HG03135 (cell line): Measurements from ENCODE around the gene SMG9.

Experiments used
- ATAC-seq: cut with Tn5 transposase; IDR thresholded peaks from one replicate; pipeline ENCODE4 v1.9.1; 2021; ENCODE audit warnings: mild to moderate bottlenecking, moderate library complexity; ENCODE audit not compliant: unreplicated experiment

Gene SMG9

DNA sequence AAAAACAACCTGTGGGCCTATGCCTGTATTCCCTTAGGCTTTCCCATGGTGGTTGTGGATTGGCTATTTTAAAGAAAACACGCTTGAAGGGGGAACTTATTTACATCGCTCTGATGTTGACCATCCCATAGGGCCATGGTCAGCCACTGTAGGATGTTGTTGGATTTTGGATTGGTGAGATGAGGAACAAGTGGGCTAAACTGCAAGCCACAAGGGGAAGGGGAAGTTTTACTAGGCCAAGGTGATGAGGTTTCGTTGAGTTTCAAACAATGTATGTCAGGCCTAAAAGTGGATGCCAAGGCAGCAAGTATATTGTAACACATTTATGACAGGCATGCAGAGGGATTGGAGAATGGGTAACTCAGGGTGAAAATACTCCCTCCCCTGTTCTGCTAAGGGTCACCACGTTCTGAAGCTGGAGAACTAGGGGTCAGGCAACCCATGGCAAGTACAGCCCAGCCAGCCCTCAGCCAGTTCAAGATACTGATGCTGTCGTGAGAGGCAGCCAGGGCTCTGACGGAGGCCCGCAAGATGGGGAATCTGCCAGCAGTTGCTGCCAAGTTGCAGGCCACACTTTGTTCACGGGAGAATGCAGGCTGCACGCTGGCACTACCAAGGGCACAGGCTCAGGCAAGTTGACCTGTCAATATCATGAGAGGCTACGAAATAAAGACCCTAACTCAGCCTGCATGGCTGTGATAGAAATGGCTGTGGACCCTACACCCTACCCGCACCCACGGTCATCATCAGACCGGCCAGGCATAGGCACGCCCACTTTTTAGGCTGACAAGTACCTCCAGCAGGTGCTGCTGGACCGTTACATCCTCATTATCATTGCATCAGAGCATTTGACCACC is 27.8 kb downstream of the SMG9 start:
- no peak for ATAC-seq

DNA sequence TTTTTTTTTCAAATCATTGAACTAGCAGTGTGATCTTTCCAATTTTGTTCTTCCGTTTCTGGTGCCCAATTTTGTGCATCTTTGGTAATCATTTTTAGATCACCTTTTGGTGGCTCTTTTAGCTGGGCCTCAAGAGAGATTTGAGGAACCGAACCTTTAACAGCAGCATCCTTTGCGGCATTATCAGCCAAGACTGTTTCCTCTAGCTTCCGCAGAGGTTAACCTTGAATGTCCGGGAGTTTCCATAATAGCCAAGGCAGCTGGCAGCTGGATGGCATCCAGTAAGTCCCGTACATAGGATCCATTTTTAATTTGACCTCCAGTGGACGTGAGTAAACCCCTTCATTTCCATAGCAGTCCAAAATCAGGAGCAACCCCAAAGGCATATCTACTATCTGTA is 29.3 kb downstream of the SMG9 start:
- no peak for ATAC-seq

DNA sequence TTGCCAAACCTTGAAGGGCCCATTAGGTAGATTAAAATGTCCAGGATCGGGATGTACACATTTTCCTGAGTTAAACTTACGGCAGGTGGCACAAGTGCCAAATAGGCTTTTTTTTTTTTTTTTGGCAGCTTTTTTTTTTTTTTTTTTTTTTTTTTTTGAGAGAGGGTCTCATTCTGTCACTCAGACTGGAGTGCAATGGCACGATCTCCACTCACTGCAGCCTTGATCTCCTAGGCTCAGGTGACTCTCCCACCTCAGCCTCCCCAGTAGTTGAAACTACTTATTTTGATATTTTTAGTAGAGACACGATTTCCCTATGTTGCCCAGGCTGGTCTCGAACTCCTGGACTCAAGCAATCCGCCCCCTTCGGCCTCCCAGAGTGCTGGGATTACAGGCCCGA is 29.9 kb downstream of the SMG9 start:
- ATAC-seq, result no peak

DNA sequence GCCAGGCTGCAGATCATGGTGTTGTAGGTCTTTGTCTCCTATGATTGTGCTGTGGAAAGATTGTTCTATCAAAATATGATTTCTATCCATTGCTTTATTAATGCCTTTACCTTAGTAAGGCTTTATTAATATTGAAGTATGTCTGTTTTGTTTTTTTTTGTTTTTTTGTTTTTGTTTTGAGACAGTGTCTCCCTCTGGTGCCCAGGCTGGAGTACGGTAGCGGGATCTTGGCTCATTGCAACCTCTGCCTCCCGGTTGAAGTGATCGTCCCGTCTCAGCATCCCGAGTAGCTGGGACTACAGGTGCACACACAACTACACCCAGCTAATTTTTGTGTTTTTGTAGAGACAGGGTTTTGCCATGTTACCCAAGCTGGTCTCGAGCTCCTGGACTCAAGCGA is 31.2 kb downstream of the SMG9 start:
- no peak for ATAC-seq

DNA sequence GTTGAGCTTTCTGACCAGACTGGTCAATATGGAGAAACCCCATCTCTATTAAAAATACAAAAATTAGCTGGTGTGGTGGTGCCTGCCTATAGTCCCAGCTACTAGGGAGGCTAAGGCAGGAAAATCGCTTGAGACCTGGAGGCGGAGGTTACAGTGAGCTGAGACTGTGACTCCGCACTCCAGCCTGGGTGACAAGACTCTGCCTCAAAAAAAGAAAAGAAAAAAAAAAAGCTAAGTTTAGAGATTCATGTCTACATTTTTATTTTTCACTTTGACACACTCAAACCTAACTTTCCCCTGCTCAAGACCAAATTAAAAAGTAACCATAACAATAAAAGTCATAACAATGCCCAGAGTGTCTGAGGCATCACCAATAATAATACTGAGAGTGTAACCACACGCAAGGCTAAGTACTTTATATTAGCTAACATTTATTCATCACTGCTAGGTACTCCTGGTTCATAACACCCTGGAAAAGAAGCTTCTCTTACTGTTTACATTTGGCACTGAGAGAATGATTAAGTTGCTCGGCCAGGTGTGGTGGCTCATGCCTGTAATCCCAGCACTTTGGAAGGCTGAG is 33.2 kb downstream of the SMG9 start:
- no peak for ATAC-seq

DNA sequence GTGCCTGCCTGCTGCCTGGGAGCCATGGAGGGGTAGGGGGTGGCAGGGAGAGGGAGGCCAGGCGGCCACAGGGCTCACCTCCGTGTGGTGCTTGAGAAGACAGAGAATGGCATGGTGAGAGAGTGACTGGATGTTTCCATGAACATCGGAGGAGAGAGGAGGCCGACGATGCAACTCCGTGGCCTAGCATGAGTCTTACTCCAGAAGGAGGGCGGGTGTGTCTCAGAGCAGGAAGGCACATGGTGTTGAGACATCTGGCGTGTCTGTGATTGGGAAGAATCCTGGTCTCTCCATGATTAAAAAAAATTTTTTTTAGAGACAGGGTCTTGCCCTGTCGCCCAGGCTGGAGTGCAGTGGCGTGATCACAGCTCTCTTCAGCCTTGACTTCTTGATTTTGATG is 33.8 kb downstream of the SMG9 start:
- no peak for ATAC-seq

DNA sequence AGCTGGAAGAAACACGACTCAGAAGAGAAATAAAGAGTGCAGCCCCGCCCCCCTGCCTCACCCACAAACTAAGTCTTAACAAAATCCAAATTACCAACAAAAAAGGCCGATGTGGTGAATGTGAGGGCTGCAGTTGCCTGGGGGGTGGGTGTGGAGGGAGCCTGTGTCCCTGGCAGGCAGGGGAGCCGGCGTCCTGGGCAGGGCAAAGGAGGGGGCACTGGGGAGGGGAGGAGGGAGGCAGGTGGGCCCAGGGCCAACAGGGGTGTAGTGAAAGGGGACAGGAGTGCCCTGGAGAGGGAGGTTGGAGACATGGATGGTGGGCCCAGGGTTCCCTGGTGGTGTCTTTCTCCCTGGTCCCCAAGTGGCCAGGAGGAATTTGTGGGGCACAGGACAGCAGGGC is 34.8 kb downstream of the SMG9 start:
- ATAC-seq, result no peak

DNA sequence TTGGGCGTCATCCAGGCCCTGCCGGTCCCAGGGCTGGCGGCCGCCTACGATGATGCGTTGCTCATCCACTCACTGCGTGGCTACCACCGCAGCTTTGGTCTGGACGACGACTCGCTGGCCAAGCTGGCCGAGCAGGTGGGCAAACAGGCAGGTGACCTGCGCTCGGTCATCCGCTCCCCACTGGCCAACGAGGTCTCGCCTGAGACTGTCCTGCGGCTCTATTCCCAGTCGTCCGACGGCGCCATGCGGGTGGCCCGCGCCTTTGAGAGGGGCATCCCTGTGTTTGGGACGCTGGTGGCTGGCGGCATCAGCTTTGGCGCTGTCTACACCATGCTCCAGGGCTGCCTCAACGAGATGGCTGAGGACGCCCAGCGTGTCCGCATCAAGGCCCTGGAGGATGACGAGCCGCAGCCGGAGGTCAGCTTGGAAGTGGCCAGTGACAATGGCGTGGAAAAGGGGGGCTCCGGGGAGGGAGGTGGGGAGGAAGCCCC is 35.3 kb downstream of the SMG9 start:
- ATAC-seq, result no peak

DNA sequence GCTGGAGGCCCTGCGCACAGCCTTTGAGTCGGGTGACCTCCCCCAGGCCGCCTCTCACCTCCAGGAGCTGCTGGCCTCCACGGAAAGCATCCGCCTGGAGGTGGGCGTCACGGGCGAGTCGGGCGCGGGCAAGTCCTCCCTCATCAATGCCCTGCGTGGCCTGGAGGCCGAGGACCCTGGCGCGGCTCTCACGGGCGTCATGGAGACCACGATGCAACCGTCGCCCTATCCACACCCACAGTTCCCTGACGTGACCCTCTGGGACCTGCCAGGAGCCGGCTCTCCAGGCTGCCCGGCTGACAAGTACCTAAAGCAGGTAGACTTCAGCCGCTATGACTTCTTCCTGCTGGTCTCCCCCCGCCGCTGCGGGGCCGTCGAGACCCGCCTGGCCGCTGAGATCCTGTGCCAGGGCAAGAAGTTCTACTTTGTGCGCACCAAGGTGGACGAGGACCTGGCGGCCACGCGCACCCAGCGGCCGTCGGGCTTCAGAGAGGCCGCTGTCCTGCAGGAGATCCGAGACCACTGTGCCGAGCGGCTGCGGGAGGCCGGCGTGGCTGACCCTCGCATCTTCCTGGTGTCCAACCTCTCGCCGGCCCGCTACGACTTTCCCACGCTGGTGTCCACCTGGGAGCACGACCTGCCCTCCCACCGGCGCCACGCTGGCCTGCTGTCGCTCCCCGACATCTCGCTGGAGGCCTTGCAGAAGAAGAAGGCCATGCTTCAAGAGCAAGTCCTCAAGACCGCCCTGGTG is 36.0 kb downstream of the SMG9 start:
- ATAC-seq, result no peak

DNA sequence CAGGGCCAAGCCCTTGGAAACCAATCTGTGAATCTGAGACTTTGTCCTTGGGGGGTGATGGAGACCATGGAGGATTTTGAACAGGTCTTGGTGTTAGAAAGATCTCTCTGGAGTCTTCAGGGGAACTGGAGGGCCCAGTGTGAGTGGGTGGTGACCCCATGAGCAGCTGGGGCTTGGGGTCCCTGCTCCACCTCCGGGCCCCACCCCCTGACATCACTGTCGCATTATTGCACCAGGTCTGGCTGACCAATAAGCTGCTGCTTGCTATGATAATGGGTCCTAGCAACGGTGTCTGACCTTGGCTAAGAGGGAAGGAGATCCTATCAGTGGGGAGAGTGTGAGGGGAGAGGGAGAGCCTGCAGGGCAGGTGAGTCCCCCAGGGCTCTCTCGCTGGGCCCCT is 39.0 kb downstream of the SMG9 start, which contains the start of gene IRGC:
IRGC (plus strand) TSS at position 301 of the 400 bp plus-strand sequence. CDS start 2,483 bp downstream, outside the sequence.
- no peak for ATAC-seq

DNA sequence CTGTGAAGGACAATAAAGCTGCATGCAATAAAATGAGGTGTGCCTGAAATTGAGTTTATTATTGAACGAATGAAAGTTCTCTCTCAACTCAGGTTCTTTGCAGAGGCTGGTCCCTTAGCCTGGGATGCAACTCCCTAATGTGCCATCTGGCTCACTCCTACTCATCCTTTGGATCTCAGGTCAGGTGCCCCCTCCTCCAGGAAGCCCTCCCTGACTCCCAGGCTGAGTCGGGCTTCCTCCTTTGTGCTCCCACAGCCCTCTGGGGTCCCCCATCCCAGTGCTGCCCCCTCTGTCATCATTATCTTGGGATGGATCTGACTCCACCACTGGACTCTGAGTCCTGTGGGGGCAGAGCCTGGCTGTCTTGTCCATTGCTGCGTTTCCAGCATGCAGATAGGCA is 41.6 kb downstream of the SMG9 start:
- no peak for ATAC-seq

DNA sequence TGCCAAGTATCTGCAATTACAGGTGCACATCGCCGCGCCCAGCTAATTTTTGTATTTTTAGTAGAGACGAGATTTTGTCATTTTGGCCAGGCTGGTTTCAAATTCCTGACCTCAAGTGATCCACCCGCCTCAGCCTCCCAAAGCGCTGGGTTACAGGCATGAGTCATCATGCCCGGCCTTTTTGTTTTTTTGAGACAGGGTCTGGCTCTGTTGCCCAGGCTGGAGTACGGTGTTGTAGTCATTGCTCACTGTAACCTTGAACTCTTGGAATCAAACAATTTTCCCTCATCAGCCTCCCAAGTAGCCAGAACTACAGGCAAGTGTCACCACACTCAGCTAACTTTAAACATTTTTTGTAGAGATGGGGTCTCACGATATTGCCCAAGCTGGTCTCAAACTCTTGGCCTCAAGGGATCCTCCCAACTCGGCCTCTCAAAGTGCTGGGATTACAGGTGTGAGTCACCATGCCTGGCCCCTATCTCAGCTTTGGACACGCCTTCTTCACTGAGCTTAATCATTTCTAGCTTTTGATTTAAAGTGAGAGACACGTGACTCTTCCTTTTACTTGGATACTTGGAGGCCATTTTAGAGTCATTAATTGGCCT is 42.9 kb downstream of the SMG9 start:
- ATAC-seq, result no peak

DNA sequence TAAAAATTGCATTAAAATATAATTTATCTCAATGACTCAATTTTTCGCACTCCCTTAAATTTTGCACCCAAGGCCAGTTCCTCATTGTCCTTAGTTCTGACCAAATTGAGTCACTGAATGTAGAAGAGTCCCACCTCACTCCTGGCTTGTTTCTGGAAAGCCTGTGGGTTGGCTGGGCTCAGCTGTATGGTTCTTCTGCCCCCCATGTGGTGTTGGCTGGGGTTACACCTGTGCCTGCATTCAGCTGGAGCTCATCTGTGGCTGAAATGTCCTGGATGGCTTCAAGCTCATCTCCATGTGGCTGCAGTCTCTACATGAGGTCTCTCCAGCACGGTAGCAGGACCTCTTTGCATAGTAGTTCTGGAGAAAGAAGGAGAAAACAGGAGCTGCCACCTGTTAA is 46.0 kb downstream of the SMG9 start:
- no peak for ATAC-seq

DNA sequence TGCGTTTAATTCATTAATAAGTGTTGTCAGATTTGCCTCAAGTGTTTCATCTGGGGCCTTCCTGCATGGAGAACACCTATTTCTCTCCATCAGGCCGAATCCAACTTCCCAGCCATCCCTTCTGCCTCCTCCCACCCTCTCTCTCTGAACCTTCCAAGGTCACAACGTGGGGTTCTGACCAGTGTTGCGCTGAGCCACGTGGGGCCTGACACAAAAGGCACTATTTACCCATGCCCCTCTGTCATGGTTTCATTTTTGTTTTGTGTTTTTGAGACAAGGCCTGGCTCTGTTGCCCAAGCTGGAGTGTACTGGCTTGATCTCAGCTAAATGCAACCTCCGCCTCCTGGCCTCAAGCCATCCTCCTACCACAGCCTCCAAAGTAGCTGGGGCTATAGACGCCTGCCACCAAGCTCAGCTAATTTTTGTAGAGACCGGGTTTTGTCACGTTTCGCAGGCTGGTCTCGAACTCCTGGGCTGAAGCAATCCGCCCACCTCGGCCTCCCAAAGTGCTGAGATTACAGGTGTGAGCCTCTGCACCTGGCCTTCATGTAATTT is 47.5 kb downstream of the SMG9 start:
- no peak for ATAC-seq

DNA sequence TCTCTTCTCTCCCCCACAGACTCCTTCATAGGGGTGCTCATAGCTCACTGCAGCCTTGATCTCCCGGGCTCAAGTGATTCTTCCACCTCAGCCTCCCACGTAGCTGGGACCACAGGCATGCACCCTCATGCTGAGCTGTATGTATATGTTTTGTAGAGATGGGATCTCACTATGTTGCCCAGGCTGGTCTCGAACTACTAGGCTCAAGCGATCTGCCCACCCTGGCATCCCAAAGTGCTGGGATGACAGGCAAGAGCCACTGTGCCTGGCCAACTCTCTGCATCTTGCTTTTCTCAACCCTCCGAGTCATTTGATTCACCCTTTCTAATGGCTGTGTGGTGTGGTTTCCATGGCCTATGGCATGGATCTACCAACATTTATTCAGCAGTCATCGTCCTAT is 49.0 kb downstream of the SMG9 start:
- ATAC-seq, result no peak

DNA sequence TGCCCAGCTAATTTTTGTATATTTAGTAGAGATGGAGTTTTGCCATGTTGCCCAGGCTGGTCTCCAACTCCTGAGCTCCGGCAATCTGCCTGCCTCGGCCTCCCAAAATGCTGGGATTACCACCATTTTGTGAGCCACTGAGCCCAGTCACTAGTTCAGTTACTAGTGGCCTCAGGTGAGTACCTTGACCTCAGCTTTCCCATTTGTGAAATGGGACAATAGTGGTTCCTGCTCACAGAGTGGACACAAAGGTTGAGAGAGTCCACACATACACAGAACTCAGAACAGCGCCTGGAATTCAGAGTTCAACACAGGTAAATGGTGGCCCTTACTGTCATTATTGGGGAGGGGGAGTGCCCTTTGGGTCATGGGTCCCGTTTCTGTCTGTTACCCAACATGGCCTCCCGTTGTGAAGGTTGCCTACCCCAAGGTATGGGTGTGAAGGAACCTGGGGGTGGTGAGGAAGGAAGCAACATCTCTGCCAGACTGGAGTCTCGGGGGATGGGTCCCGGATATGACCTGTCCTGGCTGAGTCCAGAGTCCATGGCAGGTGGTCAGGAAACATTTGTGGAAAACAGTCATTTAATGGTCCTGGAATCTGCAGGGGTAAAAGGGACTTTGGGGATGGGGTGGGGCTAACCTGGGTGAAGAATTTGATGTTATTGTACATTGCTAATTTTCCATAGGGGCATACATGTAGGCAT is 50.6 kb downstream of the SMG9 start:
- no peak for ATAC-seq

DNA sequence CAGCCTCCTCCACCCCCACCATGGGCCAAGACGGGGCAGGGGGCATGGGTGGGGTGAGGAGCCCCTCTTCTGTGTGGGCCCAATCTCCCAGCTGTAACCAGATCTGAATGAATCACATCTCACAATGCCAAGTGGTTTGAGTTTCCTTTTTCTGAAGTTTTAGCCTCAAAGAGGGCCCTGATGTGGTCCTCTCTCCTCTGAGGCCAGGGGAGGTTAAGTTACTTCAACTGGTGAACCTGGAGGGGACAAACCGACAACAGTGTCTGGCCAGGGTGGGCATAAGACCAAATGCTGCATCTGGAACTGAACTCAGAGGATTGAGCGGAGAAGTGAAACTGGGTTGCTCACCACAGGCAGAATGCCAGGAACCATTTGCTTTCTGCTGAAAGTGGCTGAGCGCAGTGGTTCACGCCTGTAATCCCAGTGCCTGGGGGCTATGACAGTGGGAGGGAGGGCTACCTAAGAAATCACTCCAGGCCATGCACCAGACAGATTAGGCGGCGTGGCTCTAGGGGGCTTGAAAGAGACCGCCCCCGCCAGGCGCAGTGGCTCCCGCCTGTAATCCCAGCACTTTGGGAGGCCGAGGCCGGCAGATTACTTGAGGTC is 54.3 kb downstream of the SMG9 start:
- no peak for ATAC-seq

DNA sequence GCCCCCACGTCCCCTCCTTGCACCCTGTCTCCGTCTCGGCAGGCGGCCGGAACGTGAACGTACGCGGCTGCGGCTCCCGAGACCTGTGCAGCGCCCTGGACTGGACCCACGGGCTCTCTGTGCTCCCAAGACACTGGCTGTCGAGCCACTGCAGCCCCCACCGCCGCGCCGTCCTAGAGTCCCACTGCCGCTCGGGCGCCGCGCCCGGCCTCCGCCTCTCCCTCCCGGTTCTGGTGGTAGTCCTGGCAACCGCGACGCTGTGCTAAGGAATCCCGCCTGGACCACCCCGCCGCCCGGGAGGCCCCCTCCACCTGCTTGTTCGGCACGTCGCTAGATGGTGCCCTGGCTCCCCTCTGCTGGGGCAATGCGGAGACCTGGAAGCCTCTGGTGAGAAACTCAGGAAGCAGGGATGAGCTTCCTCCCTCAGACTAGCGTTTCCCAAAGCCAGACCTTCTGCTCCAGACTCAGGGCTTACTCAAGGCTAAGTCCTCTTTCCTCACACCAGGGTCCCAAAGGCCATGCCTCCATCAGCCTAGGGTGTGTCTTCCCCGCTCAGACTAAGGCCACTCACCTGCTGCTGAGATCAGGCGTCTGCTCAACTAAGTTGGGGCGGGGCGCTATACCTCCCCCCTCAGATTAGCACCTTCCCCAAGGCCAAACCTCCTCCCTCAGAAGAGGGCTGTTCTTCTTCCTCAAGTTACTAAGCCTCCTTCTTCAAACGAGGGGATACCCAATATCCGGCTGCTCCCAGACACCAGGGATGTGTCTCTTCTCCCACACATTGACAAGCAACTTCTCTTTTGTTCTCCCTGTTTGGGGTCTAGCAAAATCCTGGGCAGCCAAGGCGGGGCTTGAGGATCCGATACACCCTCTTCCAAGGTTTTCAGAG is 55.0 kb downstream of the SMG9 start:
- no peak for ATAC-seq

DNA sequence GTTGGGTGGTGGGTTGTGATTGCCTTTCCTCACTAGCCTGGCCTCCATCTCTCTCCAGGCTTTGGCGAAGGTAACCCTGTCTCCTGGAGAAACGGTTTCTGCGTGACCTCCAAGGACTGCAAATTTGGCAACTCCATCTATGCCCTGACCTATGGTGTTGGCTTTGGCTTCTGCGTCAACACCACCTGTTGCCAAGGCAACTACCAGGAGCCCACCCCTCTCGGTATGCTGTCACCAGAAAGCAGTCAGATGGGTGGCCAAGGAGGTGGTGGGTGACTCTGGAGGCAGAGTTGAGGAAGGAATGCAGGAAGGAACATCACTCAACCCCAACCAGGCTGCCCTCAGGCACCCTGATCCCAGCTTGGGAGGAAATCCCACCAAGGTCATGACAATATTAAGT is 57.5 kb downstream of the SMG9 start:
- no peak for ATAC-seq
